Measurements from ENCODE around the gene OR2T10.
"Not testable (repeated sequence)": the region's sequence is repeated elsewhere in the genome, so short reads cannot be mapped to it uniquely, and the experiment has no call there.

OR2T10 gene

DNA sequence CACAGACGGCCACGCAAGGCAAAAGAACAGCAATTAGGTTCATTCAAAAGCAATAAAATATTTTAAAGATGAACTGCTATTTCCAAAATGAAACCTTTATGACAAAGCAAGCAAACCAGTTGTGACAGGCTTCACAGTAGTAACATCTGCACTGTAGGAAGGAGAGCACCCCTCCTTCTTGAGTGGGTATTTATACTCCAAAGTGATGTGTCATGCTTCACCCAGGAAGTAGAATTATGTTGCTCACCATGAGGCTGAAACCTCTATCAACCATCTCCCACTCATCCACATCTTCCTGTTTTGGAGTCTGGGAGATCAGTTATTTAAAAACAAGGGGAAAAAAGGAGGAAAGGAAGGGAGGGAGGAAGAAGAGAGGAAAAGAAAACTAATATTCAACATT lies 885 bp downstream of the OR2T10 start:
- DNase-seq (ENCODE audit: low read depth in 2 of 3, low spot score in 2 of 3) = no peak

GRCh38 chr1:248593226-248593625 lies 4.3 kb downstream of the OR2T10 start:
- no peak for DNase-seq (ENCODE audit: low read depth in 2 of 3, low spot score in 2 of 3)

- DNase-seq (ENCODE audit: low read depth in 2 of 3, low spot score in 2 of 3) = no peak
Observed at GRCh38 chr1:248592655-248593054, 4.8 kb downstream of the OR2T10 start.

GRCh38 chr1:248590055-248590454 lies 7.4 kb downstream of the OR2T10 start:
- no peak for DNase-seq (ENCODE audit: low read depth in 2 of 3, low spot score in 2 of 3)

- no peak for DNase-seq (ENCODE audit: low read depth in 2 of 3, low spot score in 2 of 3)
Observed at GRCh38 chr1:248589334-248589733, 8.2 kb downstream of the OR2T10 start.

DNA sequence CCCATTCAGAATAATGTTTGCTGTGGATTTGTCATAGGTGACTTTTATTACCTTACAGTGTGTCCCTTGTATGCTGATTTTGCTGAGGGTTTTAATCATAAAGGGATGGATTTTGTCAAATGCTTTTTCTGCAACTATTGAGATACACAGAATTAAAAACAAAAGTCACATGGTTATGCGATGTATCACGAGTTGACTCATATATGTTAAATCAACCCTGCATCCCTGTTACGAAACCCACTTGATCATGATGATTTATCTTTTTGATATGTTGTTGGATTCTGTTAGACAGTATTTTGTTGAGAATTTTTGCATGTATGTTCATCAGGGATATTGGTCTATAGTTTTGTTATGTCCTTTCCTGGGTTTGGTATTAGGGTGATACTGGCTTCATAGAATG lies 12.2 kb downstream of the OR2T10 start:
- DNase-seq (ENCODE audit: low read depth in 2 of 3, low spot score in 2 of 3) = no peak

- no peak for DNase-seq (ENCODE audit: low read depth in 2 of 3, low spot score in 2 of 3)
Observed at GRCh38 chr1:248576260-248576980, 21.1 kb downstream of the OR2T10 start.

GRCh38 chr1:248574657-248575056 lies 22.8 kb downstream of the OR2T10 start, which contains the start of gene OR2T34:
Gene OR2T34, minus strand, starts transcription at chr1:248574757. Its CDS starts 0 bp downstream, at chr1:248574757.
- DNase-seq (ENCODE audit: low read depth in 2 of 3, low spot score in 2 of 3) = not testable (repeated sequence)

DNA sequence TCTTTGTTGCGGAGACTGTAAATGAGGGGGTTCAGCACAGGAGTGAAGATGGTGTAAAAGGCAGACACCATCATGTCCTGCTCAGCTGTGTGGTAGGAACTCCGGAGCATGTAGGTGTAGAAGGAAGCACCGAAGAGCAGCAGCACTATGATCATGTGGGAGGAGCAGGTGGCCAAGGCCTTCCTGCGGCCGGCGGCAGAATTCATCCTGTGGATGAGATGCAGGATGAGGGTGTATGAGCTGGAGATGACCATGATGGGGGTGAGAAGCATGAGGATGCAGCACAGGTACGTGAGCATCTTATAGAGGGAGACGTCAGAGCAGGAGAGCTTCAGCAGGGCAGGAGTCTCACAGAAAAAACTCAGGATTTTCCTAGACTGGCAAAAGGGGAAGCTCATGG lies 23.6 kb downstream of the OR2T10 start:
- DNase-seq (ENCODE audit: low read depth in 2 of 3, low spot score in 2 of 3) = not testable (repeated sequence)

GRCh38 chr1:248572049-248572448 lies 25.5 kb downstream of the OR2T10 start:
- not testable (repeated sequence) for DNase-seq (ENCODE audit: low read depth in 2 of 3, low spot score in 2 of 3)

DNA sequence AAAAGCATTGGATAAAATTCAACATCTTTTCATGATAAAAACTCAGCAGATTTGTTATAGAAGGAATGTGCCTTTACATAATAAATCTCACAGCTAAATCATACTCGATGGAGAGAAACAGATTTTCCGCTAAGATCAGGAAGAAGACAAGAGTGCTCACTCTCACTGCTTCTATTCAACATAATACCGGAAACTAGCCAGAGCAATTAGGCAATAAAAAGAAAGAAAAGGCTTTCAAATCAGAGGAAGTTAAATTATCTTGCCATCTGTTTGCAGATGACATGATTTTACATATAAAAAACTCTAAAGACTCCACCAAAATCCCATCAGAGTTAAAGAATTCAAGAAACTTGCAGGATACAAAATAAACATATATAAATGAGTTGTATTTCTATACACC lies 26.7 kb downstream of the OR2T10 start:
- not testable (repeated sequence) for DNase-seq (ENCODE audit: low read depth in 2 of 3, low spot score in 2 of 3)

DNA sequence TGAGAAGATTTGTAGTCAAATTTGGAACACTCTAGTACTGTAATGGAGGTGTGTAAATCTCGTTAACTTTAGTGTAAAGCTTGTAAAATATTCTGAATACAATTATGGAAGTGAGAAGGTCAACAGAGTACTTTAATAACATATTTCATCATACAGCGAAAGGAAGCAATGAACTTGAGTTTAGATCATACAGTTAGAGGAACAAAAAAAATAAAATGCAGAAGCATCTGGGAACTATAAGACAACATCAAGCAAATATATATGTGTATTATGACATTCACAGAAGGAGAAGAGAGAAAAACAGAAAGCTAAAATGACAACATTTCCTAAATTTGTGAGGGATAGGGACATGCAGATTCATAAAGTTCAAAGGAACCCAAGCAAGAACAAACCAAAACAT lies 28.5 kb downstream of the OR2T10 start:
- not testable (repeated sequence) for DNase-seq (ENCODE audit: low read depth in 2 of 3, low spot score in 2 of 3)

DNA sequence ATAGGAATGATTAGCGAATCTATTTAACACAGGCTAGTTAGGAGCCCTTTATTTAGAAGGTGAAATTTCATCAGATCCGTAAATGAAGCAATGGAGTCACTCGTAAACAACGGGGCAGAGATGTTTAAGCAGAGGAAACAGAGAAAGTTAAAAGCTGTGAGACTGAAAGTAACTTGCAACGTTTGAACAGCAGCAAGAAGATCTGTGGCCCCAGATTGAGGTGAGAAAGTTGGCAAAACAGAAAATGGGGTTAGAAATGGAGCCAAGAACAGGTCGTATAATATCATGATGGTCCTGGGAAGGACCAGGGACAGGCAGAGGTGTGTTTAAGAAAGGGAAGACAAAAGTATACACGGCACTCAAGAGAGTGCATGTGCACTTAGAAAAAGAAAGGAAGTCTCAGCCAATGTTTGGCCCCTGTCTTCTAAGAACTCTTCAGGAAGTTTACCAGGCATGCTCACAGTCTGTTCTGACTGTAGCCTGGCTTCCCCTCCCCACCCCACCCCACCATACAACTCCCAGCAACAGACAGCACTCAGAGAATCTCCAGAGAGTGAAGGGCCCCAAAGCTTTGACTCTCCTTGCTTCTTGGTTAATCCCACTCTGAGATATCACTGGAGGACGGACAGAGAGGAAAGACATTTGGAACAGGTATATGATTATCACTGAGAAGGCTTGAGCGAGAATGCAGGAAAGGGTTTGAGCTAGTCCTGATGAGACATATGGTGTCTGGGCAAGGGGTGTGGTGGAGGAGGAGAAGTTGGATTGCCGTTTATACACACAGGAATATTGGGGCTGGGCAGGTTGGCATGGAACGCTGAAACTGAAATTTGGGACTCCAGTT lies 31.7 kb downstream of the OR2T10 start:
- not testable (repeated sequence) for DNase-seq (ENCODE audit: low read depth in 2 of 3, low spot score in 2 of 3)

- not testable (repeated sequence) for DNase-seq (ENCODE audit: low read depth in 2 of 3, low spot score in 2 of 3)
Observed at GRCh38 chr1:248562672-248563071, 34.8 kb downstream of the OR2T10 start, which contains the start of gene OR2T29. Gene OR2T29, minus strand, starts transcription at chr1:248562772. Its CDS starts 3,281 bp downstream, at chr1:248559491.

DNA sequence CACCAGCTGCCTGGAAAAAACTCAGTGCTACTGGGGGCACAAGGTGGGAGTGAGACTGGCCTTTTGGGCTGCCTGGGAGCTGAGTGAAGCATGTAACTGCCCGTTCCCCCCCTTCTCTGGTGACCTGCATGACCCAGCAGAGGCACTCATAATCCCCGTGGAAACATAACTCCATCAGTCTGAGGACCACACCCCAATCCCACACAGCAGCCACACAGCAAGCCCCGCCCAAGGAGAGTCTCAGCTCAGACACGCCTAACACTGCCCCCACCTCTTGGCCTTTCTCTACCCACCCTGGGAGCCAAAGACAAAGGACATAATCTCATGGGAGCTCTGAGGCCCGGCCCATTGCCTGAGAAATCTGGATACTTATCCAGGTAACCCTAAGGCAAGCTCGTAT lies 46.5 kb downstream of the OR2T10 start:
- DNase-seq (ENCODE audit: low read depth in 2 of 3, low spot score in 2 of 3) = not testable (repeated sequence)

DNA sequence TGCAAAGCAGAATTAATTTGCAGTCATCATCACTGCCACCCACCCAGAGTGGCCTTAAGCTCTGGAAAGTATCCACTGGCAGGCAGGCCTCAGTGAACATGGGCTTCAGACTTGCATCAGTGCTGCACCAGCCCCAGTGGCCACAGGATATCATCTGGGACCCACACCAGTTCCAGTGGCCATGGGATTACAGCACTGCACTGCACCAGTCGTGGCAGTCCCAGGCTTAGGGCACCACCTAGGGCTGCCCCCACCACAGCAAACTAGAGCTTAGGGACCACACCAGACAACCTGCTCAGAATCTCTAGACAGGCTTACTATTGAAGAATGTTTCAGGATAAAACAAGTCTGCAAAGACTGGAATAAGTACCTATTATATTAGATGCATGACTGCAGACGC lies 50.1 kb downstream of the OR2T10 start:
- DNase-seq (ENCODE audit: low read depth in 2 of 3, low spot score in 2 of 3) = not testable (repeated sequence)

Data from activated CD8-positive, alpha-beta memory T cell treated with anti-CD3 and anti-CD28 coated beads for 48 hours (primary cell).